Lower lobe of right lung (tissue), 2 donors: ENCODE results near the gene CGN. TPM values are rescaled to one million over a fixed set of nuclear protein-coding genes. Genes with fewer than 3 reads are reported as not detected.
A peak's percentile ranks its signal among the peaks of the same experiment; 100 is the strongest.

Experiments
- ATAC-seq, 2 donors: fragments of 200-7000 bp; cut with Tn5 transposase; one replicate each; pipeline ENCODE4 v1.9.1; 2020 to 2022; ENCODE audit warnings: mild to moderate bottlenecking in 2 of 2, moderate library complexity in 2 of 2
- DNase-seq: peaks from one replicate; pipeline ENCODE4 v3.0.0-alpha.2; 2020
- H3K27ac ChIP-seq: fragments of 200-600 bp; one replicate; pipeline ENCODE4 v1.8.0; 2022
- H3K27me3 ChIP-seq: fragments of 200-600 bp; one replicate; pipeline ENCODE4 v1.8.0; 2022; ENCODE audit warnings: low read depth
- H3K36me3 ChIP-seq: fragments of 200-600 bp; one replicate; pipeline ENCODE4 v1.8.0; 2022; ENCODE audit warnings: mild to moderate bottlenecking
- H3K4me1 ChIP-seq: fragments of 200-600 bp; one replicate; pipeline ENCODE4 v1.8.0; 2022
- H3K4me3 ChIP-seq: fragments of 200-600 bp; one replicate; pipeline ENCODE4 v1.8.0; 2022; ENCODE audit warnings: mild to moderate bottlenecking
- H3K9me3 ChIP-seq: fragments of 200-600 bp; one replicate; pipeline ENCODE4 v1.8.0; 2022
- intact Hi-C: fragments of 100-400 bp; cut with DNase I; formaldehyde crosslinking; loops from one replicate; pipeline ENCODE4 v1.11.0; 2022
- total RNA-seq: library from RNA; stranded (reverse); fragmentation: NEBNext Ultra II Directional; extraction: Animal tissue kit (Norgen Biotek cat#: 25700); gene quantifications from one replicate; pipeline ENCODE4 v1.2.1, GENCODE V29; 2021
- TF ChIP-seq, protein P1 (sequence below): fragments of 200-600 bp; IDR thresholded peaks from one replicate; pipeline ENCODE4 v1.8.0; 2022; ENCODE audit warnings: antibody characterized with exemption, mild to moderate bottlenecking
- donor health status: DM: no; HTN: yes; CAD: no; lungs with severe emphysema.

CGN gene
- total RNA-seq, 1 donor from 2014 or later = 52.9 TPM

GRCh38 chr1:151565502-151566189 lies 54.5 kb downstream of the CGN start:
- TF ChIP-seq, protein P1, sequence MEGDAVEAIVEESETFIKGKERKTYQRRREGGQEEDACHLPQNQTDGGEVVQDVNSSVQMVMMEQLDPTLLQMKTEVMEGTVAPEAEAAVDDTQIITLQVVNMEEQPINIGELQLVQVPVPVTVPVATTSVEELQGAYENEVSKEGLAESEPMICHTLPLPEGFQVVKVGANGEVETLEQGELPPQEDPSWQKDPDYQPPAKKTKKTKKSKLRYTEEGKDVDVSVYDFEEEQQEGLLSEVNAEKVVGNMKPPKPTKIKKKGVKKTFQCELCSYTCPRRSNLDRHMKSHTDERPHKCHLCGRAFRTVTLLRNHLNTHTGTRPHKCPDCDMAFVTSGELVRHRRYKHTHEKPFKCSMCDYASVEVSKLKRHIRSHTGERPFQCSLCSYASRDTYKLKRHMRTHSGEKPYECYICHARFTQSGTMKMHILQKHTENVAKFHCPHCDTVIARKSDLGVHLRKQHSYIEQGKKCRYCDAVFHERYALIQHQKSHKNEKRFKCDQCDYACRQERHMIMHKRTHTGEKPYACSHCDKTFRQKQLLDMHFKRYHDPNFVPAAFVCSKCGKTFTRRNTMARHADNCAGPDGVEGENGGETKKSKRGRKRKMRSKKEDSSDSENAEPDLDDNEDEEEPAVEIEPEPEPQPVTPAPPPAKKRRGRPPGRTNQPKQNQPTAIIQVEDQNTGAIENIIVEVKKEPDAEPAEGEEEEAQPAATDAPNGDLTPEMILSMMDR = no peak
- intact Hi-C loops = no loop called here
- H3K36me3 ChIP-seq = peaks cover 42% of the 10 kb centered on the region

DNA sequence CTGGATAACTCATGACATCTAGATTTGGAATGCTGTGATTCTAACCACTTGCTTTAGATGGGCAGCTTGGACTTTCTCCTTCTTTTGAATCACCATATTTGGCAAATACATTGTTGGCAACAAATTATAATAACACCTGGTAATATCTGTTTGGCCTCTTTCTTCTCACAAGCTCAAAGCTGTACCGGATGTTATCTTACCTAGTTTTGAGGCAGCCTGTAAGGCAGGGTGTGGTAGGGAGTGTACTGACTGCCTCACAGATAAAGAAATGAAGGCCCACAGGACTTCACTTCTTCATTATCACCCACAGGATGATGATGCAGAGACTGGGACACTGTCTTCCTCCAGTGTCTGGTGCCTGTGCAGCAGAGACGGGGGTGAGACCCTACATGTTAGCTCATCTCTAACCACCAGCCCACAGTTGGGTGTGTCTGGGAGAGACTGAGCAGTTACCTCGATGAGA lies 57.5 kb downstream of the CGN start:
- ATAC-seq (no peak), DNase-seq (no peak)
- intact Hi-C loops = no loop called here
- no peak overlapping the region for H3K4me3 ChIP-seq
- H3K36me3 ChIP-seq = peaks cover 64% of the 10 kb centered on the region
- no peaks in the 10 kb centered on the region for H3K4me1 ChIP-seq
- no peaks in the 10 kb centered on the region for H3K9me3 ChIP-seq
- TF ChIP-seq, protein P1 = no peak
- H3K27me3 ChIP-seq = no peaks in the 10 kb centered on the region
- H3K27ac ChIP-seq = no peak overlapping the region

More at GRCh38 chr1:151565502-151566189, 54.5 kb downstream of the CGN start:
- ATAC-seq = no peak
- no peaks in the 10 kb centered on the region for H3K4me1 ChIP-seq
- no peak overlapping the region for H3K27ac ChIP-seq
- H3K4me3 ChIP-seq = no peak overlapping the region
- H3K27me3 ChIP-seq = no peaks in the 10 kb centered on the region
- DNase-seq = no peak
- H3K9me3 ChIP-seq = no peaks in the 10 kb centered on the region

DNA sequence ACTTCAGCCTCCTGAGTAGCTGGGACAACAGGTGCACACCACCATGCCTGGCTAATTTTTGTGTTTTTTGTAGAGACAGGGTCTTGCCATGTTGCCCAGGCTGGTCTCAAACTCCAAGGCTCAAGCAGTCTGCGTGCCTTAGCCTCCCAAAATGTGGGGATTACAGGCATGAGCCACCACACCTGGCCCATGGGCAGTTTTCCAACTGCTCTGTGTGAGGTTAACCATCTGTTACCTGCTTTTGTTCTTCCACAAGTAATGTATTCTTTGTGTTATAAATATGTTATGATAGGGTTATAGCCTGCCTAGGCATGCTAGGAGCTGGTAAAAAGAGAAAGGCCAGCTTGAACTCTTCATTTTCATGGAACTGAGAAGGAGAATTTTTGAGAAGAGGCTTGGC lies 59.6 kb downstream of the CGN start:
- intact Hi-C loops = no loop called here
- no peak for ATAC-seq
- Histone ChIP-seq H3K27ac (no peak overlapping the region), H3K9me3 (no peaks in the 10 kb centered on the region), H3K4me1 (no peaks in the 10 kb centered on the region), H3K27me3 (no peaks in the 10 kb centered on the region), H3K4me3 (no peak overlapping the region), H3K36me3 (peaks cover 60% of the 10 kb centered on the region)
- no peak for DNase-seq
- TF ChIP-seq, protein P1 = no peak

DNA sequence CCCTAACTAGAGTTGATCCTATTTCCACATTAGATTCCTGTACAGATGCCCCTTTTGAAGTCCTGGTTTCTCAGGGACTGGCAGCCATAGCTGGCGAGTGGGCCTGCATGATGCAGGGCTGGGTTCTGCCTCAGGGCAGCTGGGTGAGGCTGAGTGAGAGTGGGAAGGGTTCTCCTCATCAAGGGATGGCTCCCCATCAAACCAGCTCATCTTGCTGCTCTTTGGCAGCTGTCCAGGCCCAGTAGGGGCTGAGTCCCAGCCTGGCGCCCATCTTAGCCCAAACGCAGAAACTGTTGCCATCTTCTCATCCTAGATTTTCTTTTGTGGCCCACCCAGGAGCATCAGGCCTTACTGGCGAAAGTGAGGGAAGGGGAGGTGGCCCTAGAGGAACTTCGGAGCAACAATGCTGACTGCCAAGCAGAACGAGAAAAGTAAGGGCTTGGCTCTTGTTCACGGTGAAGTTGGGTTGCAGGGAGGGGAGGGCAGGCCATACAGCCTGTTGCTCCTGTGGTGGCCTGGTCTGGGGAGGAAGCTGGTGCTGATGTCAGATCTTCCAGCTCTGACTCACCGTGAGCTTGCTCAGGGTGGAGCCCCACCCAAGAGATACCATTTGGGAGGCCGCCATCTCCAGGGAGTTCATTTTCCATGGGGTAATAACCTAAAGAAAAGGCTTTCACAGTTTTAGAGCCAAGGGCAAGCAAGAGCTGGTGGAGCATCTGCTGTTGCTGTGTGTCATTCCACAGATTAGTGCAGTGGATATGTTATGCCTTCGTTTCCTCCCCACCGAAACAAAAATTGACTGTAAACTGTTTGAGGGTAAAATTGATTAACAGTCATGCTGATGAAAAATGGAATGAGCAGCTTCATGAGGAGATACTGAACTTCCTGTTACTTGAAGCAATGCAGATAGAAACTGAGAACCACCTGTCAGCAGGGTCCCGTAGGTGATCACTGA lies 63.7 kb downstream of the CGN start:
- H3K36me3 ChIP-seq = peaks cover 62% of the 10 kb centered on the region
- intact Hi-C loops = no loop called here
- peak in 1 of 2 donors; percentile 35 for ATAC-seq

GRCh38 chr1:151577173-151577572 lies 66.0 kb downstream of the CGN start:
- DNase-seq = no peak
- Histone ChIP-seq H3K4me1 (no peaks in the 10 kb centered on the region), H3K9me3 (no peaks in the 10 kb centered on the region), H3K27me3 (no peaks in the 10 kb centered on the region), H3K36me3 (peaks cover 67% of the 10 kb centered on the region), H3K4me3 (no peak overlapping the region), H3K27ac (no peak overlapping the region)
- no peak for ATAC-seq
- intact Hi-C loops = no loop called here
- TF ChIP-seq, protein P1 = no peak

More for the DNA sequence above, 63.7 kb downstream of the CGN start:
- Histone ChIP-seq H3K27me3 (no peaks in the 10 kb centered on the region), H3K4me3 (no peak overlapping the region), H3K9me3 (no peaks in the 10 kb centered on the region), H3K27ac (no peak overlapping the region), H3K4me1 (no peaks in the 10 kb centered on the region)
- TF ChIP-seq, protein P1 = no peak
- DNase-seq = no peak
